Stimulated activated CD8-positive, alpha-beta memory T cell treated with anti-CD3 and anti-CD28 coated beads, Interleukin-2, amount 100 ng/mL, for 1 hour (primary cell): ENCODE data around the gene ZMAT2.
"Not testable (repeated sequence)": the region's sequence is repeated elsewhere in the genome, so short reads cannot be mapped to it uniquely, and the experiment has no call there.

Source experiments
- DNase-seq, 2 donors: peaks; one replicate each; pipeline ENCODE4 v3.0.0-alpha.2; 2020; ENCODE audit warnings: low read depth in 2 of 2

The ZMAT2 gene, protein sequence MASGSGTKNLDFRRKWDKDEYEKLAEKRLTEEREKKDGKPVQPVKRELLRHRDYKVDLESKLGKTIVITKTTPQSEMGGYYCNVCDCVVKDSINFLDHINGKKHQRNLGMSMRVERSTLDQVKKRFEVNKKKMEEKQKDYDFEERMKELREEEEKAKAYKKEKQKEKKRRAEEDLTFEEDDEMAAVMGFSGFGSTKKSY

GRCh38 chr5:140700177-140701144 lies at the start of gene ZMAT2:
ZMAT2 (plus strand) TSS chr5:140700447; CDS start chr5:140700461, 14 bp downstream.
- DNase-seq: peak; percentile 80 to 87

- no peak for DNase-seq
These were observed 41.4 kb upstream of the ZMAT2 start for GRCh38 chr5:140658870-140659269.

GRCh38 chr5:140660371-140660770 lies 39.9 kb upstream of the ZMAT2 start:
- DNase-seq: not testable (repeated sequence)

GRCh38 chr5:140664030-140664358 lies 36.3 kb upstream of the ZMAT2 start:
- DNase-seq: no peak

- DNase-seq: peak; percentile 90 to 91
These were observed 35.7 kb upstream of the ZMAT2 start, which contains the start of gene WDR55 for GRCh38 chr5:140664359-140665119. WDR55 (plus strand) TSS chr5:140664904; CDS start chr5:140664913, 9 bp downstream.

GRCh38 chr5:140671035-140671434 lies 29.2 kb upstream of the ZMAT2 start:
- not testable (repeated sequence) for DNase-seq

GRCh38 chr5:140671472-140672125 lies 28.6 kb upstream of the ZMAT2 start:
- DNase-seq: no peak

DNA sequence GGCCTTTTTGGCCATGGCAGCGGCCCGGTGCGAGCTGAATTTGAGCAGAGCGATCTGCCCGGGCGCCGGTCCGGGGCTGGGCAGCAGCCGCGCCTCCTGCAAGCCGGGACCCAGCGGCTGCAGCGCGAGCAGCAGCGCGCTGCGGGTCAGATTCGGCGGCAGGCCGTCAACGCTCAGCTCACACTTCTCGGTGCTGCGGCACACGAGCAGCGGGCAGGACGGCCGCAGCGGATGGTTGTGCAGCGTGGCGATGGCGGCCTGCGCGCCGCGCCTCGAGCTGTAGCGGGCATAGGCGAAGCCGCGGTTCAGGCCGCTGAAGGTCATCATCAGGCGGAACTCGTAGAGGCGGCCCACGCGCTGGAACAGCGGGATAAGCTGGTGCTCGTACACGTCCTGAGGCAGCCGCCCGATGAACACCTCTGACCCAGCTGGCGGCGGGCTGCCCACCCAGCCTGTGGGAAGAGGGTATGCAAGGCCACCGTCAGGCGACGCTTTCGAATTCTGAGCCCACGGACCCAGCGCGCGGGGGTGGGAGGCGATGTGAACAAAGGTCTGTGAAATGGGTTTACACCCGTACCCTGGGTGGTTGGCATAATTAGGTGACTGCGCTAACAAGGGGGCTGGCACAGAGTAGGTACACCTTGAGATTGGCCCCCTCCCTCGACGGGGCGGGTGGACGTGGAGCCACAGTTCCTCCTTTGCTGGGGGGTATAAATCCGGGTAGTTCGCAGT lies 27.6 kb upstream of the ZMAT2 start:
- DNase-seq: no peak

DNA sequence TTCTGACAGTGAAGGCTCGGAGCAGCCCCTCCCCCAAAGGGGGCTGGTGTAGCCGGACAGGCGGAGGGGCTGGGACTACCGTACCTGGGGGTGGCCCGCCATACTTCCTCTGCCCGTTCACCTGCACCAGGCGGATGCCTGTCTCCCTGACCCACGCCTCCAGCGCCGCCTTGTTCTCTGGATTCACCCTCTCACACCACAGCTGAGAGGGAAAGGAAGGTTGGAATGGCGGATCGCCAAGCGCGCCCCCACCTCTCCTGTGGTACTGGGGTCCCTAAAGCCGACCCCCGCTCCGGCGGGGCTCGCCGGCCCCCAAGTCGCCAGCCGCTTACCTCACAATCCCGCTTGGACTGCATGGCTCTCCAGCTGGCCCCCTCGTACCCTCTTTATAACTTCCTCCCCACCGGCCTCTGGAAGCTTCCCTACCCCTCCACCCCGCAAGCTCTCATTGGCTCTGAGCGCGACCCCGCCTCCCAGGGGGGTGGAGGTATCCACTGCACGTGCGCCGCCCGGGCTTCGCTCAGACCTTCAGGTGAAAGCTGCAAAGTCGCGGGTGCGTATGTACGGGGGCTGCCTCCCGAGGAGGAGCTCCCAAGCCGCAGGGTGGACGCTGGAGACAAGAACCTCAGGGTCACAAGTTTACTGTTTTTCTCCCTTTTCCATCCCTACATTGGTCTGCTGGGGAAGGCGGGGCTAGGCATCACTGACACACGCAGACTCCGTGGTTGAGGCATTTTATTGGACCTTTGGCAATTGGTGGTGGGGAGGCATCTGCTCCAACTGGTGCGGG lies 26.9 kb upstream of the ZMAT2 start, which contains the start of gene DND1:
Gene DND1, minus strand, starts transcription at position 390 of the 790 bp plus-strand sequence. Its CDS starts 34 bp downstream, at position 356.
- DNase-seq: no peak

DNA sequence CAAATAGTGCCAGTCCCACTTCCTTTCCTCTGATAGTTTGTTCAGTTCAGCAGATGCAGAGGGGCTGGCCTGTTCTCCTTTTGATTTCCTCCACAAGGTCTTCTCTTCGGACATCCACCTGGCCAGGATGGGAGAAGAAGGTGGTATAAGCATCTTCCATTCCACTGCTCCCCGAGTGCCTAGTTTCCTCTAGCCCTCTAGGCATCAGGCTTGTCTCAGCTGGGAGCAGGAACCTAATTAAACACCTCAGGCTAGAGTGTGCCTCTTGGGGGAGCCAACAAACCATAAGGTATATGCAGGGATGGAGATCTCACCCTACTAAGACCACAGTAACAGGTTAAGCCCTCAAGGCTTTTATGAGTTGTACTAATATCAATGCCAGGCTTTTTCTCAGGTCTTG lies 26.0 kb upstream of the ZMAT2 start:
- no peak for DNase-seq

GRCh38 chr5:140674629-140675028 lies 25.6 kb upstream of the ZMAT2 start:
- no peak for DNase-seq

GRCh38 chr5:140677947-140678346 lies 22.3 kb upstream of the ZMAT2 start:
- no peak for DNase-seq

DNA sequence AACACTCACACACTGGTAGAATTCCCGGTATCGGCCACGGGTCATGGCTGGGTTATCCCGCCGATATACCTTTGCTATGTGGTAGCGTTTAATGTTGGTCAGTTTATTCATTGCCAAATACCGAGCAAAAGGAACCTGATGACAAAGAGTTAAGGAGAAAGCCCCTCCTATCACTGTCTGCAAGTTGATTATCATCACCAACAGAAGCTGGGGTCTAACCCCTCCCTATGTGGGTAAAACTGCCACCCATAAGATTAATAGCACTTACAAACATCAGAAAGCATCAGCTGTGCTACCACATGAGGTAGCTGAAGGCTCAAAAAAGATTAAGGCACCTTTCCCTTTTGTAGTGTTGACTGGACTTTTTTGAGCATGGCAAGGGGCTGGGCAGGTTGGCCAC lies 21.3 kb upstream of the ZMAT2 start:
- no peak for DNase-seq

DNA sequence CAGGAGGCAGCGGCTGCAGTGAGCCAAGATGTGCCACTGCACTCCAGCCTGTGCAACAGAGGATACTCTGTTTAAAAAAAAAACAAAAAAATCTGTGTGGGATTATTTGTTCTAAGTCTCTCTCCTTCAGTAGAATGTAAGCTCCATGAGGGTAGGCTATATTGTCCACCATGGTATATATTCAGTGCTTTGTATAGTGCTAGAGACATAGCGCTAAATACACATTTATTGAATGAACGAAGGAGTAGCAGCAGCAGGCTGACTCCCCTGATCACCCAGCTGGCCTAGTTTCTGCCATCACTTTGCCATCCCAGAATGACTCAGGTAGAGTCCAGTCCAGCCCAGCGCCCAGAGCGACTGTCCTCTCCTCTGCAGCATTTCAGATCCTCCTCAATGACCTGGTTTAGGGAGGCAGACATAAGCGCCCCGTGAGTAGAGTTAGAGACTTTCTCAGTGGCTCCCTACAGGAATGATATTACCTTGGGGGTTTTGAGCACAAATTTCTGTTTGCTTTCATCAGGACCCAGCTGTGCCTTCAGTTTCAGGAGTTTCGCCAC lies 9.8 kb upstream of the ZMAT2 start:
- no peak for DNase-seq

DNA sequence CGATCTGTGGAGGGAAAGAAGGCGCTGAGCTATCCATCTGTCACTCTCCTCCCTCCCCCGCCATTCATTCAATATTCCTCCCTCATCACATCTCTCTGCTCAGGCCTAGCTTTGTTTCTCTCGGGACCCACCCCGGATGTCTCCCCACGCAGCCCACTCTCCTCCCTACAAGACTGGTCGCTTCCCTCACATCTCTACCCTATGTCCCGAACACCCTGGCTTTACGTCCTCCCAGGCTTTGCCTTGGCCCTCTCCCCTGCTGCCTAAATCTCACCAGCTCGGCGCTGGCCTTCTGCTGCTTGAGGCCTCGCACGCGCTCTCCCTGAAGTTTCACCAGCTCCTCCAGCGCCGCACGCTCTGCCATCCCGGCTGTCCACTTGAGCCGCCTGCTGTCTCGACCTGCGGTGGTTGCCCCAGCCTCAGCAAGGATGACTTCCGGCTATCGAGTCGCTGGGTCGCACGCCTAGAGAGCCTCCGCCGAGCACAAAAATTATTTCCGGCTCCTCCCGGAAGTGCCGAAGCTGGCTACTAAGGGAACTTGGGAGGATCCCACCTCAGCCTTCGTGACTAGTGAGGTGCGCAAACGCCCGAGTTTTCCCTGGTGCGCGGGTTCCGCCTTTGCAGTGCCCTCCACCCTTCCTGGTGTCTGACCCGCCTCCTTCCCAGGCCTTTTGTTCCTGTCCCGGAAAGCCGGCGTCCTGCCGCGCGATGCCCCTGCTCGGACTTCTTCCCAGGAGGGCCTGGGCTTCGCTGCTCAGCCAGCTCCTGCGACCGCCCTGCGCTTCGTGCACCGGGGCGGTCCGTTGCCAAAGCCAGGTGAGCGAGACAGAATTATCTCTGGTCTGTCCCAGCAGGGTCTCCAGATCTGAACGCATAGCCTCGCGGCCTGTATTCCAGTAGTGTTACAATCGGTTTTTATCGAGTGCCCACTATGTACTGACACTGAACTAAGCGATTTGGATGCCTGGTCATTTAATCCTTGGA lies 9.0 kb upstream of the ZMAT2 start, which contains the start of the genes HARS1 and HARS2:
Gene HARS1, minus strand, starts transcription at position 430 of the 984 bp plus-strand sequence. Its CDS starts 66 bp downstream, at position 364.
Gene HARS2, plus strand, starts transcription at position 515 of the 984 bp plus-strand sequence. Its CDS starts 194 bp downstream, at position 709.
- peak; percentile 67 to 69 for DNase-seq

DNA sequence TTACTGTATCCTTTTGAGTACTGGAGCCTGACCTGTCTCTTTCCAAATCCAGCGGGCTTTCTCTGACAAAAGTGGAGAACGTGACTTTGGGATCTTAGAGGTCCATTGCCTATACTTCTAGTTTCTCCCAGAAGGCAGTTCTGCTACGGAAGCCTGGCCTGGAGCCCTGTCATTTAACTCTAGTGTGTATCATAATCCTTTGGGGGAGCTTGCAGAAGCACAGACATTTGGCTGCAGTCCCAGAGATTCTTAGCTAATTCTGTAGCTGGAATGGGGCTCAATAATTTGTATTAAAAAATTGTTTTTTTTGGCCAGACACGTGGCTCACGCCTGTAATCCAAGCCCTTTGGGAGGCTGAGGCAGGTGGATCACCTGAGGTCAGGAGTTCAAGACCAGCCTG lies 6.0 kb upstream of the ZMAT2 start:
- DNase-seq: no peak

- no peak for DNase-seq
These were observed 3.3 kb upstream of the ZMAT2 start for GRCh38 chr5:140696891-140697492.

DNA sequence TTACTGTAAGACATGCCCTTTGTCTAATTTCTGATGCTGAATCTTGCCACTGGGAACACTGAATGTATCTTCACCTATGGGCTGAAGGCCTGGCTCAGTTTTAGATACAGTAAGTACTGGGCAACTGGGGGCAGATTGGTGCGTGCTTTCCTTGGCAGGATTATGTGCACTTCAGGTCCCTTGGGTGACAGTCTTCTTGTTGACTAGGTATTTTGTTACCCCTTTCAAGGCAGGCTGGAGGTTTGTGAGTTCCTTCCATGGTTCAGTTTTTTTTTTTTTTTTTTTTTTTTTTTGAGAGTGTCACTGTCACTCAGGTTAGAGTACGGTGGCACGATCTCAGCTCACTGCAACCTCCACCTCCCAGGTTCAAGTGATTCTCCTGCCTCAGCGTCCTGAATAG lies 7.6 kb downstream of the ZMAT2 start:
- DNase-seq: no peak
